ENCODE measurements around the gene GALNT18.

GRCh38 chr11:11229647-11230046 is 392.2 kb downstream of the GALNT18 start:
- TF ChIP-seq CTCF (IDR thresholded peaks at IDR 0.05; ENCODE audit: insufficient read depth, low read length) = no peak
- TF ChIP-seq REST (IDR thresholded peaks at IDR 0.05; ENCODE audit: insufficient replicate concordance, low read depth) = no peak
